ENCODE measurements around the gene OR1I1.

OR1I1 gene

GRCh38 chr19:15112385-15112784 is 30.4 kb downstream of the OR1I1 start:
- peak; percentile 8 for TF ChIP-seq CTCF (conservative IDR thresholded peaks at IDR 0.05; ENCODE audit: low read depth, low read length)
- no peak overlapping the region for H3K4me3 ChIP-seq (ENCODE audit: low read depth, low read length)
- DNase-seq (ENCODE audit: low read depth): peak; percentile 29

GRCh38 chr19:15113245-15114152 is 31.5 kb downstream of the OR1I1 start:
- DNase-seq (ENCODE audit: low read depth): peak; percentile 27
- H3K4me3 ChIP-seq (ENCODE audit: low read depth, low read length): no peak overlapping the region
- TF ChIP-seq CTCF (conservative IDR thresholded peaks at IDR 0.05; ENCODE audit: low read depth, low read length): no peak

- H3K4me3 ChIP-seq (ENCODE audit: low read depth, low read length): no peak overlapping the region
- peak; percentile 53 for DNase-seq (ENCODE audit: low read depth)
- TF ChIP-seq CTCF (conservative IDR thresholded peaks at IDR 0.05; ENCODE audit: low read depth, low read length): no peak
Measured at GRCh38 chr19:15114153-15114540, 32.1 kb downstream of the OR1I1 start.

GRCh38 chr19:15115080-15115479 is 33.1 kb downstream of the OR1I1 start:
- H3K4me3 ChIP-seq (ENCODE audit: low read depth, low read length): no peak overlapping the region
- TF ChIP-seq CTCF (conservative IDR thresholded peaks at IDR 0.05; ENCODE audit: low read depth, low read length): no peak
- DNase-seq (ENCODE audit: low read depth): peak; percentile 78

- no peak for DNase-seq (ENCODE audit: low read depth)
- H3K4me3 ChIP-seq (ENCODE audit: low read depth, low read length): no peak overlapping the region
- no peak for TF ChIP-seq CTCF (conservative IDR thresholded peaks at IDR 0.05; ENCODE audit: low read depth, low read length)
Measured at GRCh38 chr19:15115762-15116615, 34.0 kb downstream of the OR1I1 start.

- DNase-seq (ENCODE audit: low read depth): no peak
- no peak for TF ChIP-seq CTCF (conservative IDR thresholded peaks at IDR 0.05; ENCODE audit: low read depth, low read length)
- no peak overlapping the region for H3K4me3 ChIP-seq (ENCODE audit: low read depth, low read length)
Measured at GRCh38 chr19:15116856-15117255, 34.8 kb downstream of the OR1I1 start.

All from choroid plexus epithelial cell (primary cell).